ENCODE results near the gene HCRTR1.

DNA sequence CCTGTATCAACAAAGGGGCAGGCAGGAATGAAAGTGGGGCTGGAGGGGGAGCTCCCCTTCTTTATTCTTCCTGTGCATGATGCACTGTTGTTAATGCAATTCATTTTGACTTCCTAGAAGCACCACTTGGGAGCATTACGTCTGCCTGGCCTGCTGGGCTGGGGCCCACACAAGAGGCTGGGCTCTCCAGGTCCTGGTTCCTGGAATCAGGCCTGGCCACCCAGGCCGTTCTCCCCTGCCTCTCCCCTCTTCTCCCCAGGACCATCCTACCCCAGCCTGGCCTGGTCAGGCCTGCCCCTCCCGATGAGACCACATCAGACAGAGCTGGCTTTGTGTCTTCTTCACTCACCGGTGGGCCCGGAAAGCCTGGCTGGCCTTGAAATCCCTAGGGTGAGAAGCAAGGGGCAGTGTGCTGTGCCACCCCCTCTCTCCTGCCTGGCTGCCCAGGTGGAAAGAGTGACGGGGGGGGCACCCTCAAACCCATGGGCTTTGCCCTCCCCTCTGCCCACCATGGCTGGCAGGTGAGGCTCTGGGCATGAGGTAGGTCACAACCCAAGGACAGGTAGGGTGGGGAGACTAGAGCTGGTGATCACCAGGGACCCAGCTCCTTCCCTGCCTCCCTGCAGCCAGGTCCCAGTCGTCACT is 47.9 kb downstream of the HCRTR1 start:
- no peak for TF ChIP-seq POLR2AphosphoS5 (IDR thresholded peaks at IDR 0.05; ENCODE audit: insufficient read depth, low read depth, low read length)
- no peak for TF ChIP-seq GATA2 (IDR thresholded peaks at IDR 0.05; ENCODE audit: insufficient read depth, insufficient read length, low read depth, low read length)
- TF ChIP-seq, protein P1, sequence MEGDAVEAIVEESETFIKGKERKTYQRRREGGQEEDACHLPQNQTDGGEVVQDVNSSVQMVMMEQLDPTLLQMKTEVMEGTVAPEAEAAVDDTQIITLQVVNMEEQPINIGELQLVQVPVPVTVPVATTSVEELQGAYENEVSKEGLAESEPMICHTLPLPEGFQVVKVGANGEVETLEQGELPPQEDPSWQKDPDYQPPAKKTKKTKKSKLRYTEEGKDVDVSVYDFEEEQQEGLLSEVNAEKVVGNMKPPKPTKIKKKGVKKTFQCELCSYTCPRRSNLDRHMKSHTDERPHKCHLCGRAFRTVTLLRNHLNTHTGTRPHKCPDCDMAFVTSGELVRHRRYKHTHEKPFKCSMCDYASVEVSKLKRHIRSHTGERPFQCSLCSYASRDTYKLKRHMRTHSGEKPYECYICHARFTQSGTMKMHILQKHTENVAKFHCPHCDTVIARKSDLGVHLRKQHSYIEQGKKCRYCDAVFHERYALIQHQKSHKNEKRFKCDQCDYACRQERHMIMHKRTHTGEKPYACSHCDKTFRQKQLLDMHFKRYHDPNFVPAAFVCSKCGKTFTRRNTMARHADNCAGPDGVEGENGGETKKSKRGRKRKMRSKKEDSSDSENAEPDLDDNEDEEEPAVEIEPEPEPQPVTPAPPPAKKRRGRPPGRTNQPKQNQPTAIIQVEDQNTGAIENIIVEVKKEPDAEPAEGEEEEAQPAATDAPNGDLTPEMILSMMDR (IDR thresholded peaks at IDR 0.05; ENCODE audit: extremely low read depth in 1 of 2, insufficient read depth in 1 of 2, low read depth in 1 of 2, low read length in 2 of 2), result no peak
- no peak for TF ChIP-seq EZH2 (IDR thresholded peaks at IDR 0.05; ENCODE audit: borderline replicate concordance, low read depth, low read length, severe bottlenecking)
- no peak for TF ChIP-seq POLR2A (IDR thresholded peaks at IDR 0.05; ENCODE audit: low read depth, low read length)
- TF ChIP-seq FOS (IDR thresholded peaks at IDR 0.05; ENCODE audit: borderline replicate concordance, insufficient read depth, low read length), result no peak
- TF ChIP-seq JUN (IDR thresholded peaks at IDR 0.05; ENCODE audit: borderline replicate concordance, insufficient read depth, insufficient read length, low read depth), result no peak
- TF ChIP-seq MAX (IDR thresholded peaks at IDR 0.05; ENCODE audit: insufficient read depth, insufficient read length), result no peak
- no peak for TF ChIP-seq MYC (IDR thresholded peaks at IDR 0.05; ENCODE audit: low read depth, low read length)

Measured in endothelial cell of umbilical vein (primary cell).